ENCODE measurements around the gene MYO10. TPM values are rescaled to one million over a fixed set of nuclear protein-coding genes. Genes with fewer than 3 reads are reported as not detected.
A peak's percentile ranks its signal among the peaks of the same experiment; 100 is the strongest.

The MYO10 gene
- total RNA-seq, 1 experiment from 2014 or later: 71.9 TPM

- Histone ChIP-seq H3K36me3 (ENCODE audit: control insufficient read depth, insufficient read depth, low read length) (no peaks in the 10 kb centered on the region), H3K4me3 (ENCODE audit: low read depth in 2 of 2, low read length in 2 of 2) (no peak overlapping the region), H3K27me3 (ENCODE audit: control insufficient read depth, insufficient read depth, low read length) (no peaks in the 10 kb centered on the region), H3K9me3 (ENCODE audit: control insufficient read depth, insufficient read depth, low read depth, low read length) (no peaks in the 10 kb centered on the region), H3K4me1 (ENCODE audit: control insufficient read depth, insufficient read depth, low read length) (peaks cover 21% of the 10 kb centered on the region), H3K27ac (ENCODE audit: low read length) (peak overlapping the region; percentile 68; the same call in 1 of the 2 replicates)
- POLR2A ChIA-PET: no interaction called here
- CTCF ChIA-PET: no interaction called here
- TF ChIP-seq SIN3A (IDR thresholded peaks at IDR 0.05; ENCODE audit: borderline replicate concordance, insufficient read depth, low read depth, low read length): no peak
- TF ChIP-seq POLR2AphosphoS5 (IDR thresholded peaks at IDR 0.05; ENCODE audit: low read depth, low read length): no peak
- no peak for TF ChIP-seq REST (IDR thresholded peaks at IDR 0.05; ENCODE audit: insufficient read depth in 1 of 2, low read depth in 2 of 2, low read length in 1 of 2)
- TF ChIP-seq CTCF (IDR thresholded peaks at IDR 0.05): no peak
- no peak for TF ChIP-seq TCF7L2 (IDR thresholded peaks at IDR 0.05; ENCODE audit: low read depth, low read length)
- intact Hi-C loops (cut with micrococcal nuclease; ENCODE audit: unreplicated experiment) (no loop called here), in situ Hi-C loops (cut with HindIII; ENCODE audit: low pct_unique_long_range_greater_than_20kb, low sequenced_read_pairs) (no loop called here)
- DNase-seq (ENCODE audit: low read depth, low spot score): no peak
- no TSS peak for BruUV-seq (replicated peaks)
- no peak for ATAC-seq
These were observed 83.7 kb downstream of the MYO10 start for GRCh38 chr5:16852251-16853005.

- peak overlapping the region; percentile 10; the same call in 1 of the 2 replicates for H3K27ac ChIP-seq (ENCODE audit: low read length)
- no TSS peak for BruUV-seq (replicated peaks)
- peaks cover 7% of the 10 kb centered on the region; the same call in 1 of the 2 replicates for H3K4me1 ChIP-seq (ENCODE audit: control insufficient read depth, insufficient read depth, low read length)
- intact Hi-C loops (cut with micrococcal nuclease; ENCODE audit: unreplicated experiment): no loop called here
- no peaks in the 10 kb centered on the region for H3K36me3 ChIP-seq (ENCODE audit: control insufficient read depth, insufficient read depth, low read length)
- no peak overlapping the region for H3K4me3 ChIP-seq (ENCODE audit: low read depth in 2 of 2, low read length in 2 of 2)
- in situ Hi-C loops (cut with HindIII; ENCODE audit: low pct_unique_long_range_greater_than_20kb, low sequenced_read_pairs): no loop called here
- TF ChIP-seq CTCF (IDR thresholded peaks at IDR 0.05): no peak
- no peak for TF ChIP-seq POLR2AphosphoS5 (IDR thresholded peaks at IDR 0.05; ENCODE audit: low read depth, low read length)
- TF ChIP-seq SIN3A (IDR thresholded peaks at IDR 0.05; ENCODE audit: borderline replicate concordance, insufficient read depth, low read depth, low read length): no peak
- TF ChIP-seq REST (IDR thresholded peaks at IDR 0.05; ENCODE audit: insufficient read depth in 1 of 2, low read depth in 2 of 2, low read length in 1 of 2): no peak
- no peak for TF ChIP-seq TCF7L2 (IDR thresholded peaks at IDR 0.05; ENCODE audit: low read depth, low read length)
- no peaks in the 10 kb centered on the region for H3K27me3 ChIP-seq (ENCODE audit: control insufficient read depth, insufficient read depth, low read length)
- H3K9me3 ChIP-seq (ENCODE audit: control insufficient read depth, insufficient read depth, low read depth, low read length): no peaks in the 10 kb centered on the region
- ATAC-seq: no peak
- ChIA-PET POLR2A (no interaction called here), CTCF (no interaction called here)
- DNase-seq (ENCODE audit: low read depth, low spot score): no peak
These were observed 86.3 kb downstream of the MYO10 start for GRCh38 chr5:16849775-16850174.

Data from Panc1 (cell line).